Measurements from ENCODE around the gene NCOA5.

The NCOA5 gene

DNA sequence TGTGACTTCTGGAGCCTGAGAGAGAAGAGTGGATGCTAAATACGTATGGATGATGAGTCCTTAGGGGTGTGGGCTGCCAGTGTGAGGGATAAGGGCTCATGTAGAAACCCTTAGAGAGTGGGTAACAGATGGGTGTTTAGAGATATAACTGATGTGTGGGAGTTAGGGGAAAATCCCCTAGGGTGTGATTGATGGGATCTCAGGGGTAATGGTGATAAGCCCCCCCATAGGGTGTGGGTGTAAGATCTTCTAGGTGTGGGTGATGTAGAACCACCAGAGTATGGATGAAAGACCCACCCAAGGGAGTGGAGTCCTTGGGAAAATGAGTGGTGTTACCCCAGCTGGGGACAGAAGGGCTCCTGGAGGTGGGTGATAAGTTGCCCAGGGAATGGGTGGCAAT is 34.5 kb downstream of the NCOA5 start:
- no peak for DNase-seq (ENCODE audit: low read depth, low spot score)
- Histone ChIP-seq H3K27me3 (ENCODE audit: insufficient read depth, insufficient read length) (peaks cover 60% of the 10 kb centered on the region), H3K9me3 (ENCODE audit: insufficient read depth, low read length) (no peaks in the 10 kb centered on the region), H3K9ac (ENCODE audit: insufficient read length, low read depth) (no peak overlapping the region), H3K36me3 (ENCODE audit: insufficient read depth, insufficient read length, low read length) (peaks cover 3% of the 10 kb centered on the region), H3K4me3 (ENCODE audit: insufficient read length, low read depth) (no peak overlapping the region), H3K4me1 (ENCODE audit: insufficient read depth, insufficient read length) (peaks cover 8% of the 10 kb centered on the region)
- no peak for TF ChIP-seq SUZ12 (IDR thresholded peaks at IDR 0.05; ENCODE audit: extremely low read depth, insufficient read depth, insufficient read length)
- no peak for TF ChIP-seq YY1 (IDR thresholded peaks at IDR 0.05; ENCODE audit: insufficient read depth, insufficient read length)
- no peak for TF ChIP-seq ZNF274 (IDR thresholded peaks at IDR 0.05; ENCODE audit: low read depth, low read length)

DNA sequence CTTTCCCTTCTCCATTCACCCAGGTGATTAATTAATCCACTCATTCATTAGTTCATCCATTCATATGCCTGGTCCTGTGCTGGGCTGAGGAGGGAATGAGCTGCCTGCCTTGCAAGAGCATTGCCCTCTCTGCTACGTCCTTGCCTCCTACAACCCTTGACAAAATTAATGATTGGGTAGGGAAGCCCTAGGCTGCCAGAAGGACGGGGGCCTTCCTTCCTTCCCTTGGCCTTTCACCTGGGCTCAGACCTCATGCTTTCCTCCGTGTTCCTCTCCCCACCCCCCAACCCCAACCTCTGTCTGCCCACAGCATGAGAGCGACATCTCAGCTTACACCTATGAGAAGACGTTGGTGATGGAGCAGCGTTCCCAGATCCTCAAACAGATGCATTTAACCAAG is 35.2 kb downstream of the NCOA5 start:
- Histone ChIP-seq H3K27me3 (ENCODE audit: insufficient read depth, insufficient read length) (peaks cover 60% of the 10 kb centered on the region), H3K4me1 (ENCODE audit: insufficient read depth, insufficient read length) (peaks cover 8% of the 10 kb centered on the region), H3K9ac (ENCODE audit: insufficient read length, low read depth) (no peak overlapping the region), H3K9me3 (ENCODE audit: insufficient read depth, low read length) (no peaks in the 10 kb centered on the region), H3K4me3 (ENCODE audit: insufficient read length, low read depth) (no peak overlapping the region), H3K36me3 (ENCODE audit: insufficient read depth, insufficient read length, low read length) (no peaks in the 10 kb centered on the region)
- no peak for TF ChIP-seq SUZ12 (IDR thresholded peaks at IDR 0.05; ENCODE audit: extremely low read depth, insufficient read depth, insufficient read length)
- TF ChIP-seq YY1 (IDR thresholded peaks at IDR 0.05; ENCODE audit: insufficient read depth, insufficient read length): no peak
- no peak for TF ChIP-seq ZNF274 (IDR thresholded peaks at IDR 0.05; ENCODE audit: low read depth, low read length)
- DNase-seq (ENCODE audit: low read depth, low spot score): no peak

DNA sequence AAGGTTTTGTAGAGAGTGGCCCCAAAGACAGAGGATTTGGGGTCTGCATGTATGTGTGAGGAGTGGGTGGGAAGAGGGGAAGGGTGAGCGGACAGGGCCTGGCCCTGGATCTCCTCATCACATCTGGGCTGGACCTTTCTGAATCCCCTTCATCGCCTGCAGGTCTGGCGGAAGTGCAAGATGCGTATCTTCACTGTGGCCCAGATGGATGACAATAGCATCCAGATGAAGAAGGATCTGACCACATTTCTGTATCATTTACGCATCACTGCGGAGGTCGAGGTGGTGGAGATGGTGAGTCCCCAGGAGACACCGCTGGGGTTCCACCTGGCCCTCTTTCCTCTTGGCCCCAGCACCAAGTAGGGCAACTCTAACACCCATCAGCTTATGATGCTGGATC is 36.3 kb downstream of the NCOA5 start:
- DNase-seq (ENCODE audit: low read depth, low spot score): no peak
- Histone ChIP-seq H3K9ac (ENCODE audit: insufficient read length, low read depth) (no peak overlapping the region), H3K9me3 (ENCODE audit: insufficient read depth, low read length) (no peaks in the 10 kb centered on the region), H3K4me1 (ENCODE audit: insufficient read depth, insufficient read length) (no peaks in the 10 kb centered on the region), H3K4me3 (ENCODE audit: insufficient read length, low read depth) (no peak overlapping the region), H3K36me3 (ENCODE audit: insufficient read depth, insufficient read length, low read length) (no peaks in the 10 kb centered on the region), H3K27me3 (ENCODE audit: insufficient read depth, insufficient read length) (peaks cover 54% of the 10 kb centered on the region)
- no peak for TF ChIP-seq SUZ12 (IDR thresholded peaks at IDR 0.05; ENCODE audit: extremely low read depth, insufficient read depth, insufficient read length)
- no peak for TF ChIP-seq ZNF274 (IDR thresholded peaks at IDR 0.05; ENCODE audit: low read depth, low read length)
- TF ChIP-seq YY1 (IDR thresholded peaks at IDR 0.05; ENCODE audit: insufficient read depth, insufficient read length): no peak

DNA sequence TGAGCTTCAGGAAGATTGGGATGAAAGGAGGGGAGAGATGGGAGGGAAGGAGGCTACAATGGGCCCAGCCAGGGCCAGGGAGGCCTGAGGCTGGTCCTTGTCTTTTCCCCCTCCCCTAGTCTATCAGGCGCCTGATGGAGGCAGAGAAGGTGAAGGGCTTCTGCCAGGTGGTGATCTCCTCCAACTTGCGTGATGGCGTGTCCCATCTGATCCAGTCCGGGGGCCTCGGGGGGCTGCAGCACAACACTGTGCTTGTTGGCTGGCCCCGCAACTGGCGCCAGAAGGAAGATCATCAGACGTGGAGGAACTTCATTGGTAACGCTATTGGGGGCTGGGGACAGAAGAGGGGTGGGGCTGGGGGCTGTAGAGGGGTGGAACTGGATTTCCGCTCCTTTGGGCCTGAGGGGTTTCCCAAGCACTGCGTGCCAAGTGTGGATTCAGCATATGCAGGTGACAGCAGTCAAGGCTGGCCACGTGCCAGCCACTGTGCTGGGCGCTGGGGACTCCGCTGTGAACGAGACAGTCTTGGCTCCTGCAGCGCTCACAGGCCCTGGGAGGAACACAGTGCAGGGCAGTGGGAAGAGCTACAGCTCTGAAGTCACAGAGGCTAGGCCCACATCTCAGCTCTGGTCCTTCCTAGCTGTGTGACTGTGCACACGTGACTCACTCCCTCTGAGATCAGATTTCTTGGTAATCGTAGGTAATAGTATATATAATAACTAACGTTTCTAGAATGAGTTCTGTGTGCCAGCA is 38.0 kb downstream of the NCOA5 start:
- H3K4me1 ChIP-seq (ENCODE audit: insufficient read depth, insufficient read length): no peaks in the 10 kb centered on the region
- no peak overlapping the region for H3K4me3 ChIP-seq (ENCODE audit: insufficient read length, low read depth)
- H3K36me3 ChIP-seq (ENCODE audit: insufficient read depth, insufficient read length, low read length): no peaks in the 10 kb centered on the region
- H3K9me3 ChIP-seq (ENCODE audit: insufficient read depth, low read length): no peaks in the 10 kb centered on the region
- no peak for DNase-seq (ENCODE audit: low read depth, low spot score)
- peaks cover 38% of the 10 kb centered on the region for H3K27me3 ChIP-seq (ENCODE audit: insufficient read depth, insufficient read length)
- no peak for TF ChIP-seq ZNF274 (IDR thresholded peaks at IDR 0.05; ENCODE audit: low read depth, low read length)
- no peak for TF ChIP-seq SUZ12 (IDR thresholded peaks at IDR 0.05; ENCODE audit: extremely low read depth, insufficient read depth, insufficient read length)
- no peak overlapping the region for H3K9ac ChIP-seq (ENCODE audit: insufficient read length, low read depth)

DNA sequence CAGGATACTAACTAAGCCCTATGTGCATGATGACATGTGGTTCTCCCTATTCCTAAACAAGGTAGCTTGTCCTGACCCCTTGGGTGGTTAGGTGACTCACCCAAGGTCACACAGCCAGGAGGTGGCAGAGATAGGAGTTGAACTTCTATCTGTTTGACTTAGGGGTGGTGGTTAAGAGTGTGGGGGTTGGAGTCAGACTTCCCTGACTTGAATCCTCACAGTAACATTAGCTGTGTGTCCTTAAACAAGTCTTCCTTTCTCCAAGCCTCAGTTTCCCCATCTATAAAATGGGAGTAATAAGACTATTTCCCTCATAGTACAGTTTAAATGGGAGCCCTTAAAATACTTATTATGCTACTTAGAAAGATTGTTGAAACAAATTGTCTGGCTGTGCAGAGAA is 38.9 kb downstream of the NCOA5 start:
- Histone ChIP-seq H3K4me3 (ENCODE audit: insufficient read length, low read depth) (no peak overlapping the region), H3K4me1 (ENCODE audit: insufficient read depth, insufficient read length) (no peaks in the 10 kb centered on the region), H3K9me3 (ENCODE audit: insufficient read depth, low read length) (no peaks in the 10 kb centered on the region), H3K36me3 (ENCODE audit: insufficient read depth, insufficient read length, low read length) (no peaks in the 10 kb centered on the region), H3K27me3 (ENCODE audit: insufficient read depth, insufficient read length) (peaks cover 29% of the 10 kb centered on the region), H3K9ac (ENCODE audit: insufficient read length, low read depth) (no peak overlapping the region)
- TF ChIP-seq YY1 (IDR thresholded peaks at IDR 0.05; ENCODE audit: insufficient read depth, insufficient read length) (no peak), ZNF274 (IDR thresholded peaks at IDR 0.05; ENCODE audit: low read depth, low read length) (no peak), SUZ12 (IDR thresholded peaks at IDR 0.05; ENCODE audit: extremely low read depth, insufficient read depth, insufficient read length) (no peak)
- no peak for DNase-seq (ENCODE audit: low read depth, low spot score)

DNA sequence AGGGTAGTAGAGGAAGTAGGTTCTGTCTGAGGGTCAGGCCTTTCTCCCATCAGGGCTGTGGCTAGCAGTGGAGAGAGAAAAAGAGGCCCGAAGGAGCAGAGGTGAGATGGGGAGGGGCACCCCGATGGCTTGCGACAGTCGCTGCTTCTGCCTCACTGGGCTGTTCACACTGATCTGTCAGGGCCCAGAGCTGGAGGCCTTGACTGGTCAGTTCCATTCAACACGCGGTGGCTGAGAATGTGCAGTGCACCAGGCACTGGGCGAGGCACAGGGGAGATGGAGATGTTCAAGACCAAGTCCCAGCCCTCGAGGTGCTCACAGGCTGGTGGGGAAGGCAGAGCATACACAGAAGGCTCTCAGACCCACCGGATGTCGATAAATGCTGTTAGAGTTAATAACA is 39.3 kb downstream of the NCOA5 start:
- Histone ChIP-seq H3K36me3 (ENCODE audit: insufficient read depth, insufficient read length, low read length) (no peaks in the 10 kb centered on the region), H3K4me1 (ENCODE audit: insufficient read depth, insufficient read length) (no peaks in the 10 kb centered on the region), H3K9me3 (ENCODE audit: insufficient read depth, low read length) (no peaks in the 10 kb centered on the region), H3K4me3 (ENCODE audit: insufficient read length, low read depth) (no peak overlapping the region), H3K27me3 (ENCODE audit: insufficient read depth, insufficient read length) (peaks cover 26% of the 10 kb centered on the region), H3K9ac (ENCODE audit: insufficient read length, low read depth) (no peak overlapping the region)
- no peak for TF ChIP-seq SUZ12 (IDR thresholded peaks at IDR 0.05; ENCODE audit: extremely low read depth, insufficient read depth, insufficient read length)
- no peak for TF ChIP-seq ZNF274 (IDR thresholded peaks at IDR 0.05; ENCODE audit: low read depth, low read length)
- no peak for TF ChIP-seq YY1 (IDR thresholded peaks at IDR 0.05; ENCODE audit: insufficient read depth, insufficient read length)
- DNase-seq (ENCODE audit: low read depth, low spot score): no peak

DNA sequence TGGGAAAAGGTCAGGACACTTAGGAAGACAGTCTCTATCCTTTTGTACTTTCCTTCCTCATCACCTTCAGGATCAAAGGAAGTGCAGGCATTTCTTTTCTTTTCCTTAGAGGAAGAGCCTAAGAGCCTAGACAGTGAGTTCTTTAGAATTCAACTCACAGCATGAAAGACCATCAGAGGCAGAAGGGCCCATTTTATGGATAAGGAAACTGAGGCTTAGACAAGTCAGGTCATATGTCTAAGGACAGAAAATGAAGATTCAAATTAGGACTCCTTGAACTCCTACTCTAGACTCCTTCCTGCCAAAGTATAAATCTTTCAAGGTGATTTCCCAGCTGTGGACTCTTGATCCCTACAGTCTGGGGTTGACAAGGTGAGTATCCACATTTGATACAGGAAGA is 39.9 kb downstream of the NCOA5 start:
- Histone ChIP-seq H3K36me3 (ENCODE audit: insufficient read depth, insufficient read length, low read length) (no peaks in the 10 kb centered on the region), H3K9ac (ENCODE audit: insufficient read length, low read depth) (no peak overlapping the region), H3K4me3 (ENCODE audit: insufficient read length, low read depth) (no peak overlapping the region), H3K9me3 (ENCODE audit: insufficient read depth, low read length) (no peaks in the 10 kb centered on the region), H3K4me1 (ENCODE audit: insufficient read depth, insufficient read length) (no peaks in the 10 kb centered on the region), H3K27me3 (ENCODE audit: insufficient read depth, insufficient read length) (peaks cover 23% of the 10 kb centered on the region)
- no peak for DNase-seq (ENCODE audit: low read depth, low spot score)
- TF ChIP-seq YY1 (IDR thresholded peaks at IDR 0.05; ENCODE audit: insufficient read depth, insufficient read length): no peak

Data from NT2/D1 (cell line).